Lower leg skin (tissue), 3 donors: ENCODE results near the gene ACOXL.

ENCODE experiments used
- CTCF ChIP-seq, 3 donors: fragments of 450-650 bp; IDR thresholded peaks; one replicate each; pipeline ENCODE4 v1.5.1; 2016; ENCODE audit warnings: antibody characterized with exemption in 3 of 3, mild to moderate bottlenecking in 3 of 3, moderate library complexity in 2 of 3
- POLR2A ChIP-seq, 2 donors: fragments of 450-650 bp; IDR thresholded peaks; one replicate each; pipeline ENCODE4 v1.6.1; 2016 to 2017; ENCODE audit warnings: antibody characterized with exemption in 2 of 2, mild to moderate bottlenecking in 1 of 2, moderate library complexity in 1 of 2

- no peak for TF ChIP-seq POLR2A (IDR thresholded peaks at IDR 0.05)
- TF ChIP-seq CTCF (IDR thresholded peaks at IDR 0.05), result no peak
These were observed 43.7 kb upstream of the ACOXL start for GRCh38 chr2:110688594-110689091.
